ENCODE measurements around the gene SHF.

Gene SHF

DNA sequence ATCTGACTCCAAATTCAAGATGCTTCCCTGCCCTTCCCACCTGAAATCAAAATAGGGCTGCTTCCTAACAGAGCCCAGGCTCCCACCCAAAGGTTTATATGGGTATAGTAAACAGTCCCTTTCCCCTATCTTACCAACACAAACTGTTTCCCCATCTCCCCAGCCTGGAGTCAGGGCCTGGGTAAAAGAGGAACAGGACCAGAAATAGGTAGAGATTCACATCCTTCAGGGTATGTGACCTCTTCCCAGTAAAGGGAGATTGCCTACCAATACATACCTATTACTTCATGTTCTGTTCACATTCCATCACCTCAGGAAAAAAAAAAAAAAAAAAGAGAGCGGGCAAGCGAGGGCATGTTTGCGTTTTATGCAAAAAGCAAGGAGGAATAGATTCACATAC is 9.7 kb upstream of the SHF start:
- no peak for TF ChIP-seq ZFX (IDR thresholded peaks at IDR 0.05; ENCODE audit: borderline replicate concordance)
- H3K27ac ChIP-seq: peak overlapping the region; percentile 96

DNA sequence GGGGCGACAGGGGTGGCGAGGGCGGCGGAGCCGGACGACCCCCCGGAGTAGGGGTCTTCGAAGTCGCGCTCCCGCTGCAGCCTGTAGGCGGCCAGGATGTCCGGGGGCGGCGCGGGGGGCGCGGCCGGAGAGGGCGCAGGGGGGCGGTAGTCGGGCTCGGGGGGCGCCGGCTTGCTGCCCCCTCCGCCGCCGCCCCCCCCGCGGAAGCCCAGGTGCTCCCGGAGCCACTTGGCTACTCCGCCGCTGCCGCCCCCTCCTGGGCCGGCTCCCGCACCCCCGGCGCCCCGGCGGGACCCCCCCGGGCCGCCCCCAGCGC is 230 bp downstream of the SHF start:
- no peak overlapping the region for H3K27ac ChIP-seq
- no peak for TF ChIP-seq ZFX (IDR thresholded peaks at IDR 0.05; ENCODE audit: borderline replicate concordance)
- TF ChIP-seq, protein P1, sequence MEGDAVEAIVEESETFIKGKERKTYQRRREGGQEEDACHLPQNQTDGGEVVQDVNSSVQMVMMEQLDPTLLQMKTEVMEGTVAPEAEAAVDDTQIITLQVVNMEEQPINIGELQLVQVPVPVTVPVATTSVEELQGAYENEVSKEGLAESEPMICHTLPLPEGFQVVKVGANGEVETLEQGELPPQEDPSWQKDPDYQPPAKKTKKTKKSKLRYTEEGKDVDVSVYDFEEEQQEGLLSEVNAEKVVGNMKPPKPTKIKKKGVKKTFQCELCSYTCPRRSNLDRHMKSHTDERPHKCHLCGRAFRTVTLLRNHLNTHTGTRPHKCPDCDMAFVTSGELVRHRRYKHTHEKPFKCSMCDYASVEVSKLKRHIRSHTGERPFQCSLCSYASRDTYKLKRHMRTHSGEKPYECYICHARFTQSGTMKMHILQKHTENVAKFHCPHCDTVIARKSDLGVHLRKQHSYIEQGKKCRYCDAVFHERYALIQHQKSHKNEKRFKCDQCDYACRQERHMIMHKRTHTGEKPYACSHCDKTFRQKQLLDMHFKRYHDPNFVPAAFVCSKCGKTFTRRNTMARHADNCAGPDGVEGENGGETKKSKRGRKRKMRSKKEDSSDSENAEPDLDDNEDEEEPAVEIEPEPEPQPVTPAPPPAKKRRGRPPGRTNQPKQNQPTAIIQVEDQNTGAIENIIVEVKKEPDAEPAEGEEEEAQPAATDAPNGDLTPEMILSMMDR (IDR thresholded peaks at IDR 0.05): no peak

DNA sequence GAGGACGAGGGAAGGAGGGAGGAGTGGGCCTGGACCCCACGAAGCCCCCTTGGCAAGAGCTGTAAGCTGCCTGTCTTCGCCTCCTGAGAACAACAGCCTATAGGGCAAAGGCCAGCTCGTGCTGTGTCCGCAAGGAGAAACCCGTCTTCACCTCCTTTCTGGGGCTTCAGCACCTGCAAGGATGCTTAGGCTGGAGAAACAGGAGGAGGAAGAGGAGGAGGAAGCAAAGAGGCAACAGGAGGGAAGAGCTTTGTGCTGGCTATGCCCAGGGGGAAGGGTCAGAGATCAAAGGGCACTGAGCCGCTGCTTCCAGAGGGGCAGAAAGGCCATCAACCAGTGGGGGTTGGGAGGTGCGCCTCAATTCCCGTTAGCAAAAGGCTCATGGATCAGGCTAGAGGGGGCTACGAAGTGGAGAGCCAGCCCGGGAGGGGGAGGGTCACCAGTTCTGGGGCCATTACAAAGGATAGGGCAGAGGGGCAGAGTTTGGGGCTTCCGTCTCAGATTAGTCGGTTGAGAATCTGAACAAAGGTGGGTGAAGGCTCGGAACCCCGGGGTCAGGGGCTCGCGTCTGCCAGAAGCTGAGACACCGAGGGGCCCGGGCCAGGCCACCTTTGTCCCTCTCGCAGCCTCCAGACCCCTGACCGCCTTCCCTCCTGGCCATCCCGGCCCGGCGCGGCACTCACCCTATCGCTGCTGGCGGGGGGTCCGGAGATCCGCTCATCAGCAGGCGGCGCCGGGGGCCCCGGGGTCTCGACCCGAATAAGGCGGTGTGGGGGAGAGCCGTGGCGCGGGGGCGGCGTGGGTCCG is 792 bp downstream of the SHF start:
- no peak for TF ChIP-seq ZFX (IDR thresholded peaks at IDR 0.05; ENCODE audit: borderline replicate concordance)
- TF ChIP-seq, protein P1 (IDR thresholded peaks at IDR 0.05): no peak
- no peak overlapping the region for H3K27ac ChIP-seq

DNA sequence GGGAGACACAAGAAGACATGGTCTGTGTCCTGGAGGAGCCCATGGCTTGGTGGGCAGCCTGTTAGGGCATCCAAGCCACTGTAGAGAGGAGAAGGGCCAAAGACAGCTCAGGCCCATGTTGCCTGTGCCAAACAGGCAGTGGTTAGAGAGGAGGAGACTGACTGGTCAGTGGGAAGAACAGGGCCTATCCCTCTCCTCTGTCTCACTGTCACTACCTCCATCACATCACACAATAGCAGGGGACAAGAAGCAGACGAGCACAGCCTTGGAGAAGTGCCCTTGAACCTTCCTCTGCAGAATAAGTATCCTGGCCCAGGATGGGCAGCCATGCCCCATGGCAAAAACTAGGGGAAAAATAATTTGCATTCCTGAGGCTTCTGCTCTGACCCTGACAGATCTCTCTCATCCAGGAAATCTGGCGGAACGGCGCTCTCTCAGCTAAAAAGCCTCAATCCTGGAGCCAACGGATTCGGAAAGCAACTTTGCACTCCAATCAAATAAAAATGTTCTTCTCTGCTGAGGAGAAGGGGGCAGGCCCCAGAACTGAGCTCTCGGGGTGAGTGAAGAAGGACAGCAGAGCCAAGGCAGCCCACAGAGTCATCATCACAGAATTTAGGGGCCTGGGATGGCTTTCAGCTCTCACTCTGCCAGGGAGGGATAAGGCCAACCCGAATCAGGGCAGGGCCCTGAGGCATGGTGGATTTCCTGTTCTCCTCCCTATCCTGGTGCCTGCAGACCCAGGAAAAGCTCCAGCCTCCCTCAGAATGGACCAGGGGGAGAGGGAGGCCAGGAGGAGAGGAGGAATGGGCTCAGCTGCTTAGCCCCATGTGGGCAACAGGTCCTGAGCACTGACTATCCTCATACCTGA is 1.6 kb downstream of the SHF start:
- H3K27ac ChIP-seq: no peak overlapping the region
- no peak for TF ChIP-seq ZFX (IDR thresholded peaks at IDR 0.05; ENCODE audit: borderline replicate concordance)
- TF ChIP-seq, protein P1 (IDR thresholded peaks at IDR 0.05): no peak

DNA sequence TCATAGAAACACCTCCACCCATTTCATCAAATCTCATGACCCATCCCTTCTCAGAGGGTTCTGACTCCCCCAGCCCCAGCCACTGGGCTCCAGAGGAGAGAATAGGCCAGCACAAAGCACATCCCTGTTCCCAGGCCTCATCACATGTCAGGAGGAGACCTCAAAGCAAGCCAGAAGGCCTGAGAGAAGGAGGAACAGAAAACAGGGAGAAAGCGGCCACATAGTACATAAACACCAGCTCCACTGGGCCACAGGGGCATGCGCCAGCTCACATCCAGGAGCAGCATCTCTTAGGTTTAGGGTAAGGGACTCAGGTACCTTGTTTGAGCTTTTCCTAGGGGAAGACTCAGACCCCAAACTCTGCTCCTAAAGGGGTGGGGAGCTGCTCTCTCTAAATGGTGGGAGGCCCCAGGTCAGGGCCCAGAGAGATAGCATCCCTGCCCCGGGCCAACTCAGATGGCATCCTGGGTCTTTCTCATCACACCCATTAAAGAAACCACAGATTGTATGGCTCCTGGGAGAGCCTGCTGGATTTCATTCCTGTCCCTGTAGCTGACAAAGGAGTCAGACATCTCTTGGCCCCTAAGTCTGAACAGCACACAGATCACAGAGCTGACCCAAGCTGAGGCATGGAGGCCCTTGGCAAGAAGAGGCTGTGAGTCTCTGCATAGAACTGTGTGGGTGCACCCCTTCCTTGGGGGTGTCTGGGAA is 2.5 kb downstream of the SHF start:
- no peak overlapping the region for H3K27ac ChIP-seq
- TF ChIP-seq, protein P1 (IDR thresholded peaks at IDR 0.05): no peak
- no peak for TF ChIP-seq ZFX (IDR thresholded peaks at IDR 0.05; ENCODE audit: borderline replicate concordance)

DNA sequence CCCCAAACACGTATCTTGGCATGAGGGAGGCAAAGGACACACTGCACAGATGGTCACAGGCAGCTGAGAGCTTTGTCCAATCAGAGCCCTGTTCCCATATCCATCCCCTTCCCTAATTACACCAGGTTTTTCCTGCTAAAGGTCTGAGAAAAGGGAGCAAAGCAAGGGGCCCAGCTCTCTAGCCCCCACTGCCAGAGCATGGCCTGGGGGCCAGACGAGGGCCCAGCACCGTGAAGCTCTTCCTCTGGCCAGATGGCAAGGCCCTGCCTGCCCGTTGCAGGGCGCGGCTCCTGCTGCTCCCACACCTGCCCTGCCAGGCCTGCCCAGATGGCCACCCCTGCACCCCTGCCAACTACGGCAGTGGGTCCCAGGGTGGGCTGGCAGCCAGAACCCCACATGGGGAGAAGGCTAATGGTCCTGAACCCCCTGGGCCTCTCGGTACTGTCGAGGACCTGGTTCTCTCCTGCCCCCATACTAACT is 3.2 kb downstream of the SHF start:
- TF ChIP-seq, protein P1 (IDR thresholded peaks at IDR 0.05): no peak
- no peak overlapping the region for H3K27ac ChIP-seq

DNA sequence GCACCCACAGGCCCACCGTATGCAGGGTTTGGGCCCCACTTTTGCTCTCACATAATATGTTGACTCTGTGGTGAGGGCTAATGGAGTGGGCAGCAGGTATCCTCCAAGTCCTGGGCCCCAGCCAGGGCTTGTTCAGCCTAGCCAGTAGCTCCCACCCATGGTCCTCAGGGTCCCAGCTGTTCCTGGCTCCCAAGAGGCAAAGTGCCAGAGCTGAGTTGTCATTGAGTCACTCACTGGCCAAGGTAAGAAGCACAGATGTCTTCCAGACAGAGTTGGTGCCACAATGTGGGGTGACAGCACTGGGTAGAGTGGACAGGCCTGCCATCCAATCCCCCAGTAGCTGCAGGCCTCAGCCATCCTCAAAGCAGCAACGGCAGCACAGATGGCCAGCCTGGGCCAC is 4.3 kb downstream of the SHF start:
- TF ChIP-seq, protein P1 (IDR thresholded peaks at IDR 0.05): no peak
- no peak for TF ChIP-seq ZFX (IDR thresholded peaks at IDR 0.05; ENCODE audit: borderline replicate concordance)
- no peak overlapping the region for H3K27ac ChIP-seq

Measured in 22Rv1 (cell line).